Panc1 (cell line): Measurements from ENCODE around the gene DTNBP1. TPM values are rescaled to one million over a fixed set of nuclear protein-coding genes. Genes with fewer than 3 reads are reported as not detected.

Experiments used
- ATAC-seq: fragments of 200-7000 bp; cut with Tn5 transposase; 2 replicates; pipeline ENCODE4 v1.9.1; 2020; ENCODE audit warnings: mild to moderate bottlenecking, moderate library complexity
- BruUV-seq: library from RNA; stranded (reverse); fragments of 400-500 nt; replicated peaks from 2 replicates; lab custom pipeline; 2021; lab: Mats Ljungman, UMichigan
- CTCF ChIA-PET: fragments of 300-600 bp; sonication (Branson Sonifier 250); formaldehyde crosslinking; loops from one replicate; lab custom pipeline; 2022; ENCODE audit warnings: antibody characterized with exemption; lab: Charles Lee
- POLR2A ChIA-PET: fragments of 300-600 bp; sonication (Branson Sonifier 250); formaldehyde crosslinking; loops from one replicate; lab custom pipeline; 2022; ENCODE audit warnings: antibody characterized with exemption; lab: Charles Lee
- DNase-seq: peaks from one replicate; pipeline ENCODE4 v3.0.0-alpha.2; 2010; ENCODE audit warnings: low read depth, low spot score
- H3K27ac ChIP-seq: 2 replicates; pipeline ENCODE4 v1.5.1; 2011; ENCODE audit warnings: mild to moderate bottlenecking, low read length, inconsistent platforms
- H3K27me3 ChIP-seq: fragments of 200-500 bp; sonication (Bioruptor generic); 2 replicates; pipeline ENCODE4 v1.6.0; 2014; ENCODE audit warnings: low read length, inconsistent platforms; ENCODE audit not compliant: control insufficient read depth, insufficient read depth
- H3K36me3 ChIP-seq: fragments of 200-500 bp; sonication (Bioruptor generic); 2 replicates; pipeline ENCODE4 v1.5.1; 2014; ENCODE audit warnings: inconsistent platforms, mild to moderate bottlenecking, low read length, moderate library complexity; ENCODE audit not compliant: control insufficient read depth, insufficient read depth
- H3K4me1 ChIP-seq: 2 replicates; pipeline ENCODE4 v1.5.1; 2011; ENCODE audit warnings: inconsistent platforms, mild to moderate bottlenecking, low read length, moderate library complexity; ENCODE audit not compliant: control insufficient read depth, insufficient read depth
- H3K4me3 ChIP-seq, 2 experiments: 2 replicates each; pipeline ENCODE4 v1.5.1; 2011 to 2012; ENCODE audit warnings: low read depth in 2 of 2, low read length in 2 of 2, mild to moderate bottlenecking in 2 of 2, inconsistent platforms in 1 of 2, moderate library complexity in 1 of 2
- H3K9me3 ChIP-seq: fragments of 200-500 bp; sonication (Bioruptor generic); 2 replicates; pipeline ENCODE4 v1.5.1; 2014; ENCODE audit warnings: low read depth, mild to moderate bottlenecking, inconsistent platforms, low read length, moderate library complexity; ENCODE audit not compliant: control insufficient read depth, insufficient read depth
- POLR2AphosphoS5 ChIP-seq: IDR thresholded peaks from 2 replicates; pipeline ENCODE4 v1.6.1; 2012; ENCODE audit warnings: mild to moderate bottlenecking, low read depth, low read length, moderate library complexity
- SIN3A ChIP-seq: IDR thresholded peaks from 2 replicates; pipeline ENCODE4 v1.6.1; 2012; ENCODE audit warnings: low read depth, mild to moderate bottlenecking, low read length, moderate library complexity, borderline replicate concordance; ENCODE audit not compliant: insufficient read depth
- TCF7L2 ChIP-seq: IDR thresholded peaks from 2 replicates; pipeline ENCODE4 v1.6.1; 2011; ENCODE audit warnings: mild to moderate bottlenecking, low read depth, low read length, inconsistent platforms
- in situ Hi-C: cut with HindIII; loops from 2 replicates; pipeline ENCODE4 v1.10.0; 2016; ENCODE audit warnings: low sequenced_read_pairs, low pct_unique_long_range_greater_than_20kb
- intact Hi-C: fragments of 100-400 bp; cut with micrococcal nuclease; formaldehyde crosslinking; loops from one replicate; pipeline ENCODE4 v1.10.0; 2022; ENCODE audit not compliant: unreplicated experiment
- total RNA-seq: library from RNA; stranded (reverse); gene quantifications from one replicate; pipeline ENCODE4 v1.2.1, GENCODE V29; 2021; ENCODE audit not compliant: unreplicated experiment
- TF ChIP-seq, protein P1 (sequence below): fragments of 450-650 bp; IDR thresholded peaks from 2 replicates; pipeline ENCODE4 v1.5.1; 2017; ENCODE audit warnings: mild to moderate bottlenecking
- TF ChIP-seq, protein P2 (sequence below), 2 experiments: IDR thresholded peaks; 2 replicates each; pipeline ENCODE4 v1.6.1; 2011 to 2012; ENCODE audit warnings: low read depth in 2 of 2, control low read depth in 1 of 2, low read length in 1 of 2, mild to moderate bottlenecking in 1 of 2, moderate library complexity in 1 of 2; ENCODE audit not compliant: insufficient read depth in 1 of 2

Gene DTNBP1
- total RNA-seq, 1 experiment from 2014 or later, result 29.3 TPM

DNA sequence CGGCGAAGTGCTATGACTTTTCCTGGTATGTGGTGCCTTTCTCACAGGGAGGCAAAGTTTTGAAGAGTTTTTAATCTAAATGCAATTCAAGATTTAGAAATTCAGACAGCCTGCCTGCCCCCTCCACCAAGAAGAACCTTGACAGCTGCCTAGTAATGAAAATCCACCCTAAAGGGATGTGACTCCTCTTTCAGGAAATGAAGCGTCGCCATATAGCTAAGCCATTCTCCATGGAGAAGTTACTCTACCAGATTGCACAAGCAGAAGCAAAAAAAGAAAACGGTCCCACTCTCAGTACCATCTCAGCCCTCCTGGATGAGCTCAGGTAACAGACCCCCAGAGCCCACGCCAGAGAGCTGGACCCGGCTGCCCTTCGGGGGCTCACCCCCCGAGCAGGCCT is 150.1 kb downstream of the DTNBP1 start:
- Histone ChIP-seq H3K27ac (no peak overlapping the region), H3K27me3 (no peaks in the 10 kb centered on the region), H3K9me3 (no peaks in the 10 kb centered on the region), H3K36me3 (no peaks in the 10 kb centered on the region), H3K4me3 (no peak overlapping the region), H3K4me1 (no peaks in the 10 kb centered on the region)
- ChIA-PET POLR2A (no interaction called here), CTCF (no interaction called here)
- no TSS peak for BruUV-seq
- intact Hi-C loops (no loop called here), in situ Hi-C loops (no loop called here)
- TF ChIP-seq POLR2AphosphoS5 (no peak), SIN3A (no peak), TCF7L2 (no peak)
- TF ChIP-seq, protein P1, sequence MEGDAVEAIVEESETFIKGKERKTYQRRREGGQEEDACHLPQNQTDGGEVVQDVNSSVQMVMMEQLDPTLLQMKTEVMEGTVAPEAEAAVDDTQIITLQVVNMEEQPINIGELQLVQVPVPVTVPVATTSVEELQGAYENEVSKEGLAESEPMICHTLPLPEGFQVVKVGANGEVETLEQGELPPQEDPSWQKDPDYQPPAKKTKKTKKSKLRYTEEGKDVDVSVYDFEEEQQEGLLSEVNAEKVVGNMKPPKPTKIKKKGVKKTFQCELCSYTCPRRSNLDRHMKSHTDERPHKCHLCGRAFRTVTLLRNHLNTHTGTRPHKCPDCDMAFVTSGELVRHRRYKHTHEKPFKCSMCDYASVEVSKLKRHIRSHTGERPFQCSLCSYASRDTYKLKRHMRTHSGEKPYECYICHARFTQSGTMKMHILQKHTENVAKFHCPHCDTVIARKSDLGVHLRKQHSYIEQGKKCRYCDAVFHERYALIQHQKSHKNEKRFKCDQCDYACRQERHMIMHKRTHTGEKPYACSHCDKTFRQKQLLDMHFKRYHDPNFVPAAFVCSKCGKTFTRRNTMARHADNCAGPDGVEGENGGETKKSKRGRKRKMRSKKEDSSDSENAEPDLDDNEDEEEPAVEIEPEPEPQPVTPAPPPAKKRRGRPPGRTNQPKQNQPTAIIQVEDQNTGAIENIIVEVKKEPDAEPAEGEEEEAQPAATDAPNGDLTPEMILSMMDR, result no peak
- TF ChIP-seq, protein P2, sequence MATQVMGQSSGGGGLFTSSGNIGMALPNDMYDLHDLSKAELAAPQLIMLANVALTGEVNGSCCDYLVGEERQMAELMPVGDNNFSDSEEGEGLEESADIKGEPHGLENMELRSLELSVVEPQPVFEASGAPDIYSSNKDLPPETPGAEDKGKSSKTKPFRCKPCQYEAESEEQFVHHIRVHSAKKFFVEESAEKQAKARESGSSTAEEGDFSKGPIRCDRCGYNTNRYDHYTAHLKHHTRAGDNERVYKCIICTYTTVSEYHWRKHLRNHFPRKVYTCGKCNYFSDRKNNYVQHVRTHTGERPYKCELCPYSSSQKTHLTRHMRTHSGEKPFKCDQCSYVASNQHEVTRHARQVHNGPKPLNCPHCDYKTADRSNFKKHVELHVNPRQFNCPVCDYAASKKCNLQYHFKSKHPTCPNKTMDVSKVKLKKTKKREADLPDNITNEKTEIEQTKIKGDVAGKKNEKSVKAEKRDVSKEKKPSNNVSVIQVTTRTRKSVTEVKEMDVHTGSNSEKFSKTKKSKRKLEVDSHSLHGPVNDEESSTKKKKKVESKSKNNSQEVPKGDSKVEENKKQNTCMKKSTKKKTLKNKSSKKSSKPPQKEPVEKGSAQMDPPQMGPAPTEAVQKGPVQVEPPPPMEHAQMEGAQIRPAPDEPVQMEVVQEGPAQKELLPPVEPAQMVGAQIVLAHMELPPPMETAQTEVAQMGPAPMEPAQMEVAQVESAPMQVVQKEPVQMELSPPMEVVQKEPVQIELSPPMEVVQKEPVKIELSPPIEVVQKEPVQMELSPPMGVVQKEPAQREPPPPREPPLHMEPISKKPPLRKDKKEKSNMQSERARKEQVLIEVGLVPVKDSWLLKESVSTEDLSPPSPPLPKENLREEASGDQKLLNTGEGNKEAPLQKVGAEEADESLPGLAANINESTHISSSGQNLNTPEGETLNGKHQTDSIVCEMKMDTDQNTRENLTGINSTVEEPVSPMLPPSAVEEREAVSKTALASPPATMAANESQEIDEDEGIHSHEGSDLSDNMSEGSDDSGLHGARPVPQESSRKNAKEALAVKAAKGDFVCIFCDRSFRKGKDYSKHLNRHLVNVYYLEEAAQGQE (IDR thresholded peaks at IDR 0.05; ENCODE audit: insufficient read depth in 1 of 2, low read depth in 2 of 2, low read length in 1 of 2), result no peak
- ATAC-seq (no peak), DNase-seq (no peak)

DNA sequence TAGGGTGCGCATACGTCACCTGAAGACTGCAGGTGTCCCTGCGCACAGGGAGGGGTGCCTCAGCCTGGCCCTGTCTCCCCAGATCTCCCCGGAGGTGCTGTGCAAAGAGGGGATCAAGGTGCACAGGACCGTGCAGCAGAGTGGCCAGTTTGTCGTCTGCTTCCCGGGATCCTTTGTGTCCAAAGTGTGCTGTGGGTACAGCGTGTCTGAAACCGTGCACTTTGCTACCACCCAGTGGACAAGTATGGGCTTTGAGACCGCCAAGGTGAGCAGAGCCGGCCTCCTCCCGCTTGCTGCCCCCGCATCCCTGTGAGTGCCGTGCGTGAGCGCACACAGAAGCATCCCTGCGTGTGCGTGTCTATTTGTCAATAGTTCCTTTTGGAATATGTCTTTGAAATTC is 150.7 kb downstream of the DTNBP1 start:
- H3K27me3 ChIP-seq, result no peaks in the 10 kb centered on the region
- ChIA-PET CTCF (no interaction called here), POLR2A (no interaction called here)
- H3K9me3 ChIP-seq, result no peaks in the 10 kb centered on the region
- in situ Hi-C loops (no loop called here), intact Hi-C loops (no loop called here)
- no peak for TF ChIP-seq SIN3A
- no peak for TF ChIP-seq POLR2AphosphoS5
- TF ChIP-seq TCF7L2, result no peak
- TF ChIP-seq, protein P2 (IDR thresholded peaks at IDR 0.05; ENCODE audit: insufficient read depth in 1 of 2, low read depth in 2 of 2, low read length in 1 of 2), result no peak
- TF ChIP-seq, protein P1, result no peak
- no peak overlapping the region for H3K27ac ChIP-seq
- no peak overlapping the region for H3K4me3 ChIP-seq
- DNase-seq (no peak), ATAC-seq (peak; percentile 63)
- no peaks in the 10 kb centered on the region for H3K4me1 ChIP-seq
- no peaks in the 10 kb centered on the region for H3K36me3 ChIP-seq
- no TSS peak for BruUV-seq
